ENCODE measurements around the gene INPP4A. TPM values are rescaled to one million over a fixed set of nuclear protein-coding genes. Genes with fewer than 3 reads are reported as not detected.

Gene INPP4A
- 10 to 100 TPM; 41.0 to 46.9 TPM for total RNA-seq
- 61.4 TPM for polyA plus RNA-seq

DNA sequence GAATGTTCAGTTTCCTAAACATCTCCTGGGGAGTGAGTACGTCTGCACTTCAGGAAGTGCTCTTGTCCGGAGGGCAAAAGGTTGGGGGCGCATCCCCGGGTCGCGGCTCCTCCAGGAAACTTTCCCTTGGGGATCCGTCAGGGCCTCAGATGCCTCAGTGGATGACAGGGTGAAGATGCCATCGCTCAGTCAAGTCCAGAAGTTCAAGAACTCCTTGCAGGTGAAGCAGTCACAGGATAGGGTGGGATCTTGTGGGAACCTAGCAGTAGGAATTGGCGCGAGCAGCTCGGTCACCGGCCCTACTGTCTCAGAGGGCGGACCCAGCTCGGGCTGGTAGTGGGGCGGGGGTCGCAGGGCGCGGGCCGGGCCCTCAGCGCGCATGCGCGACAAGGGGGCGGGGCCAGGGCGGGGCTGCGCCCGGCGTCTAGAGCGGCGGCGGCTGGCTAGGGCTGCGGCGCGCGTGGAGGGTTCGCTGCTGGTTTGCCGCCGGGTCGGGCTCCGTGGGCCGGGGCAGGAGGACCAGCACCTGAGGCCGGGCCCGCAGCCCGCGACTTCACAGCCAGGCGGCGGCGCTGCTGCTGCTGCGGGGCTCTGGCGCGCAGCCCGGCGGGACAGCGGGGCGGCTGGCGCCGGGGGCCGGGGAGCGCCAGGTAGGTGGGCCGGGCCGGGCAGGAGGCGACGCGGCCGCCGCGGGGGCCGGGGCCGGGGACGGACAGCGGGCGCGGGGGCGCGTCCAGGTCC is at the start of gene INPP4A:
Gene INPP4A, plus strand, starts transcription at position 423 of the 741 bp plus-strand sequence. CDS start 75,191 bp downstream, outside the sequence.
- POLR2A ChIA-PET: interaction anchor here (0.7 to 1.7 kb wide), 2 partner anchors 20 to 43 kb away, joined by 4 to 10 read pairs; no protein-coding TSS in a partner anchor
- CTCF ChIA-PET: interaction anchor here (3.0 kb wide), 1 partner anchor 20 kb away, joined by 26 read pairs; no protein-coding TSS in a partner anchor
- H3K9me3 Mint-ChIP-seq: peaks cover 3 to 8% (median 6%) of the 10 kb centered on the region in 5 donors
- H3K4me3 Mint-ChIP-seq: peak within 1 kb of the TSS; percentile 92 to 98 (median 95)
- Histone ChIP-seq H3K27ac (ENCODE audit: low read depth, low read length) (peak within 1 kb of the TSS; percentile 75), H3K4me3 (ENCODE audit: low read length) (peak within 1 kb of the TSS; percentile 75), H3K27me3 (ENCODE audit: insufficient read depth, low read length, poor library complexity, severe bottlenecking) (no peaks in the 10 kb centered on the region), H3K4me1 (ENCODE audit: insufficient read depth, low read length) (peaks cover 33% of the 10 kb centered on the region), H3K9me3 (ENCODE audit: low read length) (peaks cover 6% of the 10 kb centered on the region), H3K36me3 (ENCODE audit: insufficient read depth, low read length) (no peaks in the 10 kb centered on the region)
- DNase-seq: peak; percentile 66 to 86 (median 77)
- peaks cover 44 to 58% (median 50%) of the 10 kb centered on the region in 3 donors for H3K4me1 Mint-ChIP-seq
- H3K36me3 Mint-ChIP-seq: peaks cover 2 to 13% (median 3%) of the 10 kb centered on the region in 3 donors
- peaks cover 0 to 2% of the 10 kb centered on the region in 2 donors for H3K27me3 Mint-ChIP-seq
- peak within 1 kb of the TSS; percentile 93 to 99 (median 98) for H3K27ac Mint-ChIP-seq

DNA sequence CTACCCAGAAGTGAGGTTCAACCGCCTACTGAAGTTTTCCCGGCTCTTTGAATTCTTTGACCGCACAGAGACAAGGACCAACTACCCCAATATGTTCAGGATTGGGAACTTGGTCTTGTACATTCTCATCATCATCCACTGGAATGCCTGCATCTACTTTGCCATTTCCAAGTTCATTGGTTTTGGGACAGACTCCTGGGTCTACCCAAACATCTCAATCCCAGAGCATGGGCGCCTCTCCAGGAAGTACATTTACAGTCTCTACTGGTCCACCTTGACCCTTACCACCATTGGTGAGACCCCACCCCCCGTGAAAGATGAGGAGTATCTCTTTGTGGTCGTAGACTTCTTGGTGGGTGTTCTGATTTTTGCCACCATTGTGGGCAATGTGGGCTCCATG is 48.7 kb upstream of the INPP4A start:
- Histone ChIP-seq H3K36me3 (ENCODE audit: insufficient read depth, low read length) (no peaks in the 10 kb centered on the region), H3K4me3 (ENCODE audit: low read length) (no peak overlapping the region), H3K27ac (ENCODE audit: low read depth, low read length) (no peak overlapping the region), H3K9me3 (ENCODE audit: low read length) (no peaks in the 10 kb centered on the region), H3K27me3 (ENCODE audit: insufficient read depth, low read length, poor library complexity, severe bottlenecking) (no peaks in the 10 kb centered on the region), H3K4me1 (ENCODE audit: insufficient read depth, low read length) (no peaks in the 10 kb centered on the region)
- Mint-ChIP-seq H3K27me3 (peaks cover 20 to 57% of the 10 kb centered on the region in 2 donors), H3K27ac (no peak overlapping the region), H3K9me3 (no peaks in the 10 kb centered on the region), H3K4me3 (no peak overlapping the region), H3K36me3 (no peaks in the 10 kb centered on the region), H3K4me1 (no peaks in the 10 kb centered on the region)
- POLR2A ChIA-PET: no interaction called here
- CTCF ChIA-PET: no interaction called here
- DNase-seq: no peak

DNA sequence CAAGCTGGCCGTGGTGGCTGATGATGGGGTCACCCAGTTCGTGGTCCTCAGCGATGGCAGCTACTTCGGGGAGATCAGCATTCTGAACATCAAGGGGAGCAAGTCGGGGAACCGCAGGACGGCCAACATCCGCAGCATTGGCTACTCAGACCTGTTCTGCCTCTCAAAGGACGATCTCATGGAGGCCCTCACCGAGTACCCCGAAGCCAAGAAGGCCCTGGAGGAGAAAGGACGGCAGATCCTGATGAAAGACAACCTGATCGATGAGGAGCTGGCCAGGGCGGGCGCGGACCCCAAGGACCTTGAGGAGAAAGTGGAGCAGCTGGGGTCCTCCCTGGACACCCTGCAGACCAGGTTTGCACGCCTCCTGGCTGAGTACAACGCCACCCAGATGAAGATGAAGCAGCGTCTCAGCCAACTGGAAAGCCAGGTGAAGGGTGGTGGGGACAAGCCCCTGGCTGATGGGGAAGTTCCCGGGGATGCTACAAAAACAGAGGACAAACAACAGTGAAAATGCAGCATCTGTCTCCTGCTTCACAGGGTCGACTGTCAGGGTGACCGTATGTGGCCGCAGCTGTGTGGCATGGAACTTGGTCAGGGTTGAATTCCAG is 47.8 kb upstream of the INPP4A start:
- Mint-ChIP-seq H3K27ac (no peak overlapping the region), H3K36me3 (no peaks in the 10 kb centered on the region), H3K9me3 (no peaks in the 10 kb centered on the region), H3K4me3 (no peak overlapping the region), H3K27me3 (peaks cover 21 to 65% of the 10 kb centered on the region in 2 donors), H3K4me1 (peaks cover 0 to 7% (median 6%) of the 10 kb centered on the region in 3 donors)
- no peaks in the 10 kb centered on the region for H3K9me3 ChIP-seq (ENCODE audit: low read length)
- no peaks in the 10 kb centered on the region for H3K4me1 ChIP-seq (ENCODE audit: insufficient read depth, low read length)
- H3K36me3 ChIP-seq (ENCODE audit: insufficient read depth, low read length): no peaks in the 10 kb centered on the region
- H3K27ac ChIP-seq (ENCODE audit: low read depth, low read length): no peak overlapping the region
- no peaks in the 10 kb centered on the region for H3K27me3 ChIP-seq (ENCODE audit: insufficient read depth, low read length, poor library complexity, severe bottlenecking)
- no peak for DNase-seq
- H3K4me3 ChIP-seq (ENCODE audit: low read length): no peak overlapping the region
- ChIA-PET POLR2A (no interaction called here), CTCF (no interaction called here)

DNA sequence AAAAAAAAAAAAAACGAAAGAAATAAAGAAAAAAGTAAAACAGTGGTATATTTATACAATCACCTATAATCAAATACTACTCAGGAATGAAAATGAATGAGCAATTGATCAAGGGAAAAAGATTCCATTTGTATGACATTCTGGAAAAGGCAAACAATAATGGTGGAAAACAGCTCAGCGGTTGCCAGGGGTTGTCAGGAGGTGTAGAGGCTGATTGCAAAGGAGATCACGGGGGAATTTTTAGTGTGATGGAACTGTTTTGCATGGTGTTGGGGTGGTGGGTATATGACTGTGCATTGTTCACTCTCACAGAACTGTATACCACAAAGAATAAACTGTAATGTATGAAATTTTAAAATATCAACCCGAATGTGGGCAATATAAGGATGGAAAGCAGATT is 45.5 kb upstream of the INPP4A start:
- no peak for DNase-seq
- no peak overlapping the region for H3K4me3 Mint-ChIP-seq
- ChIA-PET POLR2A (no interaction called here), CTCF (no interaction called here)
- Histone ChIP-seq H3K27me3 (ENCODE audit: insufficient read depth, low read length, poor library complexity, severe bottlenecking) (no peaks in the 10 kb centered on the region), H3K4me1 (ENCODE audit: insufficient read depth, low read length) (no peaks in the 10 kb centered on the region), H3K9me3 (ENCODE audit: low read length) (no peaks in the 10 kb centered on the region), H3K27ac (ENCODE audit: low read depth, low read length) (no peak overlapping the region), H3K4me3 (ENCODE audit: low read length) (no peak overlapping the region), H3K36me3 (ENCODE audit: insufficient read depth, low read length) (no peaks in the 10 kb centered on the region)
- H3K9me3 Mint-ChIP-seq: no peaks in the 10 kb centered on the region
- peaks cover 0 to 7% (median 6%) of the 10 kb centered on the region in 3 donors for H3K4me1 Mint-ChIP-seq
- no peaks in the 10 kb centered on the region for H3K36me3 Mint-ChIP-seq
- peaks cover 18 to 66% of the 10 kb centered on the region in 2 donors for H3K27me3 Mint-ChIP-seq
- H3K27ac Mint-ChIP-seq: no peak overlapping the region

DNA sequence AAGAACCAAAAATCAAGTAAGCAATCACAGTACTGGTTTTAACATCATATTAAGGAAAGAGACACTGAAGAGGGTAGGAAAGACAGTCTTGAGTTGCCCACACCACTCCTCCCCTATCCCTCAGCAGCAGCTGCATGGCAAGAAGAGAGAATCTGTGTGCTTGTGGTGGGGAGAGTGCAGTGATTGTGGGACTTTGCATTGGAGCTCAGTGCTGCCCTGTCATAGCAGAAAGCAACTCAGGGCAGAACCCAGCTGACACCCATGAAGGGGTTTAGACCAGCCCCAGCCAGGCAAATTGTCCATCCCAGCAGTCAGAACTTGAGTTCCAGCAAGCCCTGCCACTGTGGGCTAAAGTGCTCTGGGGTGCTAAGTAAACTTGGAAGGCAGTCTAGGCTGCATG is 40.8 kb upstream of the INPP4A start:
- no peaks in the 10 kb centered on the region for H3K4me1 ChIP-seq (ENCODE audit: insufficient read depth, low read length)
- H3K36me3 ChIP-seq (ENCODE audit: insufficient read depth, low read length): no peaks in the 10 kb centered on the region
- no peaks in the 10 kb centered on the region for H3K9me3 ChIP-seq (ENCODE audit: low read length)
- ChIA-PET POLR2A (no interaction called here), CTCF (no interaction called here)
- H3K27ac ChIP-seq (ENCODE audit: low read depth, low read length): no peak overlapping the region
- no peak overlapping the region for H3K27ac Mint-ChIP-seq
- no peak overlapping the region for H3K4me3 Mint-ChIP-seq
- H3K36me3 Mint-ChIP-seq: peaks cover 0 to 1% (median 0%) of the 10 kb centered on the region in 3 donors
- no peaks in the 10 kb centered on the region for H3K9me3 Mint-ChIP-seq
- no peak for DNase-seq
- H3K27me3 Mint-ChIP-seq: peaks cover 8 to 29% of the 10 kb centered on the region in 2 donors
- no peaks in the 10 kb centered on the region for H3K27me3 ChIP-seq (ENCODE audit: insufficient read depth, low read length, poor library complexity, severe bottlenecking)
- H3K4me1 Mint-ChIP-seq: peaks cover 0 to 7% (median 6%) of the 10 kb centered on the region in 3 donors
- H3K4me3 ChIP-seq (ENCODE audit: low read length): no peak overlapping the region

DNA sequence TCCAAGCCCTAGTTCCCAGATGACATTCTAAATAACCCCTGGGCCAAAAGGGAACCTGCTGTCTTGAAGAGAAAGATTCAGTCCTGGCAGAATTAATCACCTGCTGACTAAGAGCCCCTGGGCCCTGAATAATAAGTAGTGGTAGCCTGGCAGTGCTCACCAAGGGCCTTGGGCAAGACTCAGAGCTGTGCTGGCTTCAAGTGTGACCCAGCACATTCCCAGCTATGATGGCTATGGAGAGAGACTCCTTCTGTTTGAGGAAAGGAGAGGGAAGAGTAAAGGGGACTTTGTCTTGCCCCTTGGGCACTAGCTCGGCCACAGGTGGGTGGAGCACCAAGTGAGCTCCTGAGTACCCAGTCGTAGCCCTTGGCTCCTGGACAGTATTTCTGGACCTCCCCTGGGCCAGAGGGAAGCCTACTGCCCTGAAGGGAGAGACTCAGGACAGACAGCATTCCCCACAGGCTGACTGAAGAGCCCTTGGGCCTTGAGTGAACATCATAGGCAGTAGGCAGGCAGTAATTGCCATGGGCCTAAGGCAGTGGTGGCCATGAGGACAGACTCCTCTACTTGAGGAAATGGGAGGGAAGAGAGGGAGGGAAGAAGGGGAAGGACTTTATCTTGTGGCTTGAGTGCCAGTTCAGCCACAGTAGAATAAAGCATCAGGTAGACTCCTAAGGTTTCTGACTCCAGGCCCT is 40.0 kb upstream of the INPP4A start:
- Histone ChIP-seq H3K9me3 (ENCODE audit: low read length) (no peaks in the 10 kb centered on the region), H3K4me1 (ENCODE audit: insufficient read depth, low read length) (no peaks in the 10 kb centered on the region), H3K4me3 (ENCODE audit: low read length) (no peak overlapping the region), H3K27me3 (ENCODE audit: insufficient read depth, low read length, poor library complexity, severe bottlenecking) (no peaks in the 10 kb centered on the region), H3K36me3 (ENCODE audit: insufficient read depth, low read length) (no peaks in the 10 kb centered on the region), H3K27ac (ENCODE audit: low read depth, low read length) (no peak overlapping the region)
- Mint-ChIP-seq H3K9me3 (no peaks in the 10 kb centered on the region), H3K27ac (no peak overlapping the region), H3K4me3 (no peak overlapping the region), H3K36me3 (peaks cover 0 to 1% (median 0%) of the 10 kb centered on the region in 3 donors), H3K4me1 (peaks cover 0 to 7% (median 6%) of the 10 kb centered on the region in 3 donors), H3K27me3 (peaks cover 7 to 22% of the 10 kb centered on the region in 2 donors)
- CTCF ChIA-PET: no interaction called here
- POLR2A ChIA-PET: no interaction called here
- DNase-seq: no peak

DNA sequence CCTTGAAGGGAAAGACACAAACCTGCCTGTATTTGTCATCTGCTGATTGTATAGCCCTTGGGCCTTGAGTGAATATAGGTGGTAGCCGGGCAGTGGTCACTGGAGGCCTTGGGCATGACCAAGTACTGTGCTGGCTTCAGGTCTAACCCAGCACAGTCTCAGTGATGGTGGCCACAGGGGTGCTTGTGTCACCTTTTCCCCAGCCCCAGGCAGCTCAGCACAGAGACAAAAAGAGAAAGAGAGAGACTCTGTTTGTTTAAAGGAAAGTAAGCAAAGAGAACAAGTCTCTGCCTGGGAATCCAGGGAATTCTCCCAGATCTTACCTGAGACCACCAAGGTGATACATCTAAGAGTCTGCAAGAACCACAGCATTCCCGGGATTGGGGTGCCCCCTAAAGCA is 39.4 kb upstream of the INPP4A start:
- Mint-ChIP-seq H3K9me3 (no peaks in the 10 kb centered on the region), H3K27me3 (peaks cover 6 to 18% of the 10 kb centered on the region in 2 donors), H3K4me1 (peaks cover 0 to 7% (median 6%) of the 10 kb centered on the region in 3 donors), H3K36me3 (peaks cover 0 to 1% (median 0%) of the 10 kb centered on the region in 3 donors), H3K27ac (no peak overlapping the region), H3K4me3 (no peak overlapping the region)
- Histone ChIP-seq H3K9me3 (ENCODE audit: low read length) (no peaks in the 10 kb centered on the region), H3K27me3 (ENCODE audit: insufficient read depth, low read length, poor library complexity, severe bottlenecking) (no peaks in the 10 kb centered on the region), H3K4me3 (ENCODE audit: low read length) (no peak overlapping the region), H3K36me3 (ENCODE audit: insufficient read depth, low read length) (no peaks in the 10 kb centered on the region), H3K27ac (ENCODE audit: low read depth, low read length) (no peak overlapping the region), H3K4me1 (ENCODE audit: insufficient read depth, low read length) (no peaks in the 10 kb centered on the region)
- POLR2A ChIA-PET: no interaction called here
- no peak for DNase-seq
- CTCF ChIA-PET: no interaction called here

DNA sequence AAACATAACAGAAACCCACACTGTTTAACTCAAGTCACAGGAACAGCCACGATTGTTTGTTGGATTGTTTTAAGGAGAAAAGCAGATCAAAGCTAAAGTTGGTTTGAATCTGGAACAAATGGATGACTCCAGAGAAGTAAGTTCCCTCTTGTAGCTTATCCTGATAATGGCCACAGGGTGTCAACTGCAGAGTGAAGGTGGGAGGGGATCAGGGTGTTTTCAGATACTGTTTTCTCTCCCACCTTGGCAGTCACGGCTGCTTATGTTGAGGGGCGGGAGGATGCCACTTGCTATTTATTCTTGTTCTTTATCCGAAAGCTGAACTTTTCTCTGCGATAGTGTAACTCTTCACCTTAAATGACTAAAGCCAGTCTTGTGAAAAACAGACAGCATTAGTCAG is 36.5 kb upstream of the INPP4A start:
- Histone ChIP-seq H3K9me3 (ENCODE audit: low read length) (no peaks in the 10 kb centered on the region), H3K27ac (ENCODE audit: low read depth, low read length) (no peak overlapping the region), H3K4me3 (ENCODE audit: low read length) (no peak overlapping the region), H3K27me3 (ENCODE audit: insufficient read depth, low read length, poor library complexity, severe bottlenecking) (no peaks in the 10 kb centered on the region), H3K36me3 (ENCODE audit: insufficient read depth, low read length) (no peaks in the 10 kb centered on the region), H3K4me1 (ENCODE audit: insufficient read depth, low read length) (no peaks in the 10 kb centered on the region)
- peaks cover 1 to 4% of the 10 kb centered on the region in 2 donors for H3K27me3 Mint-ChIP-seq
- H3K27ac Mint-ChIP-seq: no peak overlapping the region
- peaks cover 6% of the 10 kb centered on the region in 3 donors for H3K4me1 Mint-ChIP-seq
- POLR2A ChIA-PET: no interaction called here
- peaks cover 0 to 3% (median 1%) of the 10 kb centered on the region in 3 donors for H3K36me3 Mint-ChIP-seq
- no peak overlapping the region for H3K4me3 Mint-ChIP-seq
- CTCF ChIA-PET: no interaction called here
- no peaks in the 10 kb centered on the region for H3K9me3 Mint-ChIP-seq
- no peak for DNase-seq

Data from CD8-positive, alpha-beta memory T cell (primary cell).